HepG2 (cell line): Measurements from ENCODE around the gene OR2M5. TPM values are rescaled to one million over a fixed set of nuclear protein-coding genes. Genes with fewer than 3 reads are reported as not detected.

Experiments used
- ATAC-seq: fragments of 200-7000 bp; cut with Tn5 transposase; 3 replicates; pipeline ENCODE4 v1.9.1; 2020; ENCODE audit warnings: mild to moderate bottlenecking, moderate library complexity
- BruUV-seq: library from RNA; stranded (reverse); fragments of 400-500 nt; replicated peaks from 2 replicates; lab custom pipeline; 2021; lab: Mats Ljungman, UMichigan
- CTCF ChIA-PET: fragments of 300-600 bp; formaldehyde crosslinking; extraction: SDS; loops from one replicate; lab custom pipeline; 2021; ENCODE audit warnings: low total read pairs, inconsistent platforms, low intra/inter-chr PET ratio; lab: Yijun Ruan, JAX
- POLR2A ChIA-PET: fragments of 350-600 bp; sonication (Branson Sonifier 250); formaldehyde crosslinking; loops from one replicate; lab custom pipeline; 2020; ENCODE audit warnings: antibody characterized with exemption, inconsistent platforms; lab: Yijun Ruan, JAX
- DNase-seq: peaks from one replicate; pipeline ENCODE4 v3.0.0-alpha.2; 2015; ENCODE audit warnings: low spot score
- FAIRE-seq: peaks from 3 replicates; lab custom pipeline; 2011; peaks lifted over from hg19 to GRCh38; lab: Jason Lieb, UNC
- H2AFZ ChIP-seq: one replicate; pipeline ENCODE4 v1.6.1; 2011; ENCODE audit warnings: low read length, inconsistent platforms
- H3K27ac ChIP-seq: fragments of 300-600 bp; 3 replicates; pipeline ENCODE4 v1.8.0; 2011; ENCODE audit warnings: mixed run types, mild to moderate bottlenecking, mixed read lengths, low read length, inconsistent platforms; ENCODE audit not compliant: insufficient read depth; ENCODE audit errors: extremely low read length
- H3K27me3 ChIP-seq, 2 experiments: fragments of 200-600 bp in 1 of 2; 2 replicates in 1 of 2; 3 replicates in 1 of 2; pipeline versions ENCODE4 v1.6.0 to v1.8.0; 2011; ENCODE audit warnings: low read length in 2 of 2, mild to moderate bottlenecking in 2 of 2, moderate library complexity in 2 of 2, inconsistent platforms in 1 of 2; ENCODE audit not compliant: insufficient read depth in 2 of 2, control insufficient read depth in 1 of 2
- H3K36me3 ChIP-seq, 2 experiments: fragments of 200-600 bp in 1 of 2; replicated peaks in 1 of 2; 2 replicates in 1 of 2; 3 replicates in 1 of 2; pipeline versions ENCODE4 v1.5.1 to v1.8.0; 2011; ENCODE audit warnings: low read length in 2 of 2, inconsistent platforms in 1 of 2; ENCODE audit not compliant: insufficient read depth in 2 of 2, control insufficient read depth in 1 of 2
- H3K4me1 ChIP-seq: 2 replicates; pipeline ENCODE4 v1.5.1; 2012; ENCODE audit warnings: low read length, inconsistent platforms; ENCODE audit not compliant: insufficient read depth
- H3K4me2 ChIP-seq: 2 replicates; pipeline ENCODE4 v1.6.0; 2011; ENCODE audit warnings: low read depth, low read length, inconsistent platforms
- H3K4me3 ChIP-seq, 3 experiments: fragments of 200-600 bp in 1 of 3; sonication (generic), shearing (Covaris generic) in 1 of 3; replicated peaks in 1 of 3; 2 replicates each; pipeline ENCODE4 v1.5.1; 2011 to 2016; ENCODE audit warnings: low read length in 3 of 3, inconsistent platforms in 2 of 3, low read depth in 2 of 3, mild to moderate bottlenecking in 2 of 3, control low read depth in 1 of 3, mixed read lengths in 1 of 3; ENCODE audit not compliant: insufficient read depth in 1 of 3
- H3K79me2 ChIP-seq: one replicate; pipeline ENCODE4 v1.6.1; 2011; ENCODE audit warnings: low read length, inconsistent platforms; ENCODE audit not compliant: insufficient read depth
- H3K9ac ChIP-seq: 2 replicates; pipeline ENCODE4 v1.6.0; 2011; ENCODE audit warnings: mild to moderate bottlenecking, low read depth, low read length, inconsistent platforms; ENCODE audit not compliant: insufficient read depth
- H3K9me3 ChIP-seq: 2 replicates; pipeline ENCODE4 v1.5.1; 2012; ENCODE audit warnings: mild to moderate bottlenecking, low read length
- H4K20me1 ChIP-seq: 2 replicates; pipeline ENCODE4 v1.6.0; 2011; ENCODE audit warnings: inconsistent platforms, mild to moderate bottlenecking, low read length, moderate library complexity; ENCODE audit not compliant: insufficient read depth
- JUND ChIP-seq: sonication (generic); formaldehyde crosslinking; IDR thresholded peaks from 2 replicates; pipeline ENCODE4 v1.8.0; 2022; ENCODE audit warnings: mild to moderate bottlenecking, missing genetic modification reagents
- KDM1A ChIP-seq: IDR thresholded peaks from 2 replicates; pipeline ENCODE4 v1.6.1; 2016; ENCODE audit warnings: missing compliant biosample characterization
- ZSCAN20 ChIP-seq: sonication (generic); formaldehyde crosslinking; IDR thresholded peaks from 2 replicates; pipeline ENCODE4 v1.4.0; 2020; ENCODE audit warnings: missing genetic modification reagents, mild to moderate bottlenecking, borderline replicate concordance
- ZSCAN21 ChIP-seq: sonication (generic); formaldehyde crosslinking; IDR thresholded peaks from 2 replicates; pipeline ENCODE4 v1.8.0; 2022; ENCODE audit warnings: mild to moderate bottlenecking, missing genetic modification reagents, moderate library complexity, borderline replicate concordance
- WGBS: methylation state at CpG from one replicate; pipeline ENCODE4 v1.1.6; 2017; ENCODE audit warnings: low lambda C conversion rate; 5-methylcytosine and 5-hydroxymethylcytosine counted together
- in situ Hi-C: cut with HindIII; loops from 2 replicates; pipeline ENCODE4 v1.10.0; 2017; ENCODE audit warnings: low pct_unique_long_range_greater_than_20kb; ENCODE audit not compliant: extremely low pct_ligation_motif_present
- intact Hi-C: fragments of 100-400 bp; cut with micrococcal nuclease; formaldehyde crosslinking; loops from one replicate; pipeline ENCODE4 v1.10.0; 2022; ENCODE audit not compliant: unreplicated experiment
- polyA plus RNA-seq, 8 experiments: library from polyadenylated mRNA; depleted of rRNA in 3 of 8; stranded (reverse) in 7 of 8; unstranded in 1 of 8; fragments of >200 nt; fragmentation: Illumina TruSeq in 4 of 8; extraction: Trizol in 4 of 8; gene quantifications; 2 replicates each; pipeline versions ENCODE4 v1.2.1 to v1.2.3, GENCODE V29; 2011 to 2016; ENCODE audit warnings: low read depth in 4 of 8, missing spikeins in 1 of 8, mixed read lengths in 1 of 8; ENCODE audit not compliant: insufficient read depth in 1 of 8
- total RNA-seq, 5 experiments: library from RNA; depleted of rRNA; stranded (reverse); fragments of >200 nt; fragmentation: Illumina TruSeq; extraction: Trizol; gene quantifications; 2 replicates each; pipeline ENCODE4 v1.2.3, GENCODE V29; 2016; ENCODE audit warnings: low read depth in 1 of 5
- TF ChIP-seq, protein P1 (sequence below), 2 experiments: IDR thresholded peaks; 2 replicates each; pipeline ENCODE4 v1.6.1; 2011 to 2012; ENCODE audit warnings: low read length in 2 of 2, borderline replicate concordance in 1 of 2, low read depth in 1 of 2, mild to moderate bottlenecking in 1 of 2, moderate library complexity in 1 of 2
- TF ChIP-seq, protein P2 (sequence below): sonication (generic); formaldehyde crosslinking; IDR thresholded peaks from 2 replicates; pipeline ENCODE4 v1.9.0; 2022; ENCODE audit warnings: missing genetic modification reagents, mild to moderate bottlenecking, borderline replicate concordance
- TF ChIP-seq, protein P3 (sequence below): sonication (generic); formaldehyde crosslinking; conservative IDR thresholded peaks from 2 replicates; pipeline ENCODE4 v1.4.0; 2020; ENCODE audit warnings: missing genetic modification reagents

The OR2M5 gene
- total and polyA plus RNA-seq, 2 of the 13 experiments (the other 11 are each of a cell fraction or from before 2014, with no cell fraction given), result not detected

DNA sequence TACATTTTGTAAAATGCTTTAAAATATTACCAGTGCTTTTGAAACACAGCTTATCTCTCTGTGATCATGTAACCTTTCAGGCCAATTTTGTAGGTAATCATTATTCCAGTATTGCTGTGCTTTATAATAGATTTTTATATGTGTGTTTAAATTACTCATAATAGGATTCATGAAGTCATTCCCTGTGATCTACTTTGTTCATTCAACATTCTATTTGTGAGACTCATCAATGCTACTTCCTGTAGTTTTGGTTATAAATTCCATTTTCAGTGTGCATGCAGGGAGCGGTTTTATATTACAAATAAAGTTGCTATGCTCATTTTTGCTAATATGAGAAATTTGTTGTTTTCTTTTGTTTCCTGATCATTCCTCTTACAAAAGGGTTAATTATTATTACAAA is 4.1 kb upstream of the OR2M5 start:
- POLR2A ChIA-PET, result no interaction called here
- no peak overlapping the region for H3K9ac ChIP-seq
- no peak for DNase-seq
- no peaks in the 10 kb centered on the region for H3K36me3 ChIP-seq
- no peak overlapping the region for H2AFZ ChIP-seq
- no peak overlapping the region for H3K4me3 ChIP-seq
- H3K79me2 ChIP-seq, result no peaks in the 10 kb centered on the region
- no peaks in the 10 kb centered on the region for H3K27me3 ChIP-seq
- H4K20me1 ChIP-seq, result no peaks in the 10 kb centered on the region
- BruUV-seq, result no TSS peak
- no peaks in the 10 kb centered on the region for H3K4me1 ChIP-seq
- TF ChIP-seq KDM1A (no peak), ZSCAN20 (CRISPR knock-in tag) (no peak), JUND (no peak), ZSCAN21 (CRISPR knock-in tag) (no peak)
- TF ChIP-seq, protein P1, sequence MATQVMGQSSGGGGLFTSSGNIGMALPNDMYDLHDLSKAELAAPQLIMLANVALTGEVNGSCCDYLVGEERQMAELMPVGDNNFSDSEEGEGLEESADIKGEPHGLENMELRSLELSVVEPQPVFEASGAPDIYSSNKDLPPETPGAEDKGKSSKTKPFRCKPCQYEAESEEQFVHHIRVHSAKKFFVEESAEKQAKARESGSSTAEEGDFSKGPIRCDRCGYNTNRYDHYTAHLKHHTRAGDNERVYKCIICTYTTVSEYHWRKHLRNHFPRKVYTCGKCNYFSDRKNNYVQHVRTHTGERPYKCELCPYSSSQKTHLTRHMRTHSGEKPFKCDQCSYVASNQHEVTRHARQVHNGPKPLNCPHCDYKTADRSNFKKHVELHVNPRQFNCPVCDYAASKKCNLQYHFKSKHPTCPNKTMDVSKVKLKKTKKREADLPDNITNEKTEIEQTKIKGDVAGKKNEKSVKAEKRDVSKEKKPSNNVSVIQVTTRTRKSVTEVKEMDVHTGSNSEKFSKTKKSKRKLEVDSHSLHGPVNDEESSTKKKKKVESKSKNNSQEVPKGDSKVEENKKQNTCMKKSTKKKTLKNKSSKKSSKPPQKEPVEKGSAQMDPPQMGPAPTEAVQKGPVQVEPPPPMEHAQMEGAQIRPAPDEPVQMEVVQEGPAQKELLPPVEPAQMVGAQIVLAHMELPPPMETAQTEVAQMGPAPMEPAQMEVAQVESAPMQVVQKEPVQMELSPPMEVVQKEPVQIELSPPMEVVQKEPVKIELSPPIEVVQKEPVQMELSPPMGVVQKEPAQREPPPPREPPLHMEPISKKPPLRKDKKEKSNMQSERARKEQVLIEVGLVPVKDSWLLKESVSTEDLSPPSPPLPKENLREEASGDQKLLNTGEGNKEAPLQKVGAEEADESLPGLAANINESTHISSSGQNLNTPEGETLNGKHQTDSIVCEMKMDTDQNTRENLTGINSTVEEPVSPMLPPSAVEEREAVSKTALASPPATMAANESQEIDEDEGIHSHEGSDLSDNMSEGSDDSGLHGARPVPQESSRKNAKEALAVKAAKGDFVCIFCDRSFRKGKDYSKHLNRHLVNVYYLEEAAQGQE (IDR thresholded peaks at IDR 0.05; ENCODE audit: borderline replicate concordance in 1 of 2, low read depth in 1 of 2, low read length in 2 of 2), result no peak
- TF ChIP-seq, protein P2, sequence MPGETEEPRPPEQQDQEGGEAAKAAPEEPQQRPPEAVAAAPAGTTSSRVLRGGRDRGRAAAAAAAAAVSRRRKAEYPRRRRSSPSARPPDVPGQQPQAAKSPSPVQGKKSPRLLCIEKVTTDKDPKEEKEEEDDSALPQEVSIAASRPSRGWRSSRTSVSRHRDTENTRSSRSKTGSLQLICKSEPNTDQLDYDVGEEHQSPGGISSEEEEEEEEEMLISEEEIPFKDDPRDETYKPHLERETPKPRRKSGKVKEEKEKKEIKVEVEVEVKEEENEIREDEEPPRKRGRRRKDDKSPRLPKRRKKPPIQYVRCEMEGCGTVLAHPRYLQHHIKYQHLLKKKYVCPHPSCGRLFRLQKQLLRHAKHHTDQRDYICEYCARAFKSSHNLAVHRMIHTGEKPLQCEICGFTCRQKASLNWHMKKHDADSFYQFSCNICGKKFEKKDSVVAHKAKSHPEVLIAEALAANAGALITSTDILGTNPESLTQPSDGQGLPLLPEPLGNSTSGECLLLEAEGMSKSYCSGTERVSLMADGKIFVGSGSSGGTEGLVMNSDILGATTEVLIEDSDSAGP, result no peak
- TF ChIP-seq, protein P3, sequence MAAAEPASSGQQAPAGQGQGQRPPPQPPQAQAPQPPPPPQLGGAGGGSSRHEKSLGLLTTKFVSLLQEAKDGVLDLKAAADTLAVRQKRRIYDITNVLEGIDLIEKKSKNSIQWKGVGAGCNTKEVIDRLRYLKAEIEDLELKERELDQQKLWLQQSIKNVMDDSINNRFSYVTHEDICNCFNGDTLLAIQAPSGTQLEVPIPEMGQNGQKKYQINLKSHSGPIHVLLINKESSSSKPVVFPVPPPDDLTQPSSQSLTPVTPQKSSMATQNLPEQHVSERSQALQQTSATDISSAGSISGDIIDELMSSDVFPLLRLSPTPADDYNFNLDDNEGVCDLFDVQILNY (CRISPR knock-in tag), result no peak
- intact Hi-C loops (no loop called here), in situ Hi-C loops (no loop called here)
- no peak overlapping the region for H3K27ac ChIP-seq
- 0% methylated on average over 1 of the region's 1 CpG for WGBS
- CTCF ChIA-PET, result no interaction called here
- FAIRE-seq, result no peak
- no peak overlapping the region for H3K4me2 ChIP-seq
- H3K9me3 ChIP-seq, result peaks cover 64% of the 10 kb centered on the region
- no peak for ATAC-seq
